CD4-positive, alpha-beta T cell (primary cell): ENCODE results near the gene ELAC1. TPM values are rescaled to one million over a fixed set of nuclear protein-coding genes. Genes with fewer than 3 reads are reported as not detected.

Source experiments
- ATAC-seq: fragments of 200-7000 bp; cut with Tn5 transposase; one replicate; pipeline ENCODE4 v1.10.0; 2022; ENCODE audit warnings: mild to moderate bottlenecking; ENCODE audit not compliant: poor library complexity
- CTCF ChIA-PET: fragments of 350-600 bp; sonication (Branson Sonifier 250); formaldehyde crosslinking; loops from one replicate; lab custom pipeline; 2021; ENCODE audit warnings: antibody characterized with exemption, inconsistent platforms; lab: Charles Lee
- POLR2A ChIA-PET: fragments of 350-600 bp; sonication (Branson Sonifier 250); formaldehyde crosslinking; loops from one replicate; lab custom pipeline; 2021; ENCODE audit warnings: antibody characterized with exemption, inconsistent platforms; lab: Charles Lee
- DNase-seq, 14 experiments: peaks; one replicate each; pipeline ENCODE4 v3.0.0-alpha.2; 2013 to 2020; ENCODE audit warnings: mixed read lengths in 2 of 14
- H3K27ac ChIP-seq, 2 donors: one replicate each; pipeline versions ENCODE4 v1.5.1 to v1.7.0; 2013; ENCODE audit warnings: low read length in 2 of 2, low read depth in 1 of 2, mild to moderate bottlenecking in 1 of 2
- H3K27me3 ChIP-seq, 2 experiments: 1 replicate in 1 of 2; 2 replicates in 1 of 2; pipeline versions ENCODE4 v1.6.1 to v1.7.0; 2013; ENCODE audit warnings: low read length in 2 of 2, control low read depth in 1 of 2, mild to moderate bottlenecking in 1 of 2, moderate library complexity in 1 of 2; ENCODE audit not compliant: insufficient read depth in 2 of 2, control insufficient read depth in 1 of 2
- H3K36me3 ChIP-seq: one replicate; pipeline ENCODE4 v1.6.1; 2013; ENCODE audit warnings: low read length, control low read depth; ENCODE audit not compliant: insufficient read depth
- H3K4me1 ChIP-seq: one replicate; pipeline ENCODE4 v1.6.1; 2013; ENCODE audit warnings: low read length, control low read depth; ENCODE audit not compliant: insufficient read depth
- H3K4me3 ChIP-seq: one replicate; pipeline ENCODE4 v1.5.1; 2013; ENCODE audit warnings: mild to moderate bottlenecking, low read length, moderate library complexity
- H3K9me3 ChIP-seq, 2 experiments: 1 replicate in 1 of 2; 2 replicates in 1 of 2; pipeline versions ENCODE4 v1.6.1 to v1.7.0; 2013; ENCODE audit warnings: low read length in 2 of 2, mild to moderate bottlenecking in 2 of 2, control low read depth in 1 of 2, moderate library complexity in 1 of 2; ENCODE audit not compliant: control insufficient read depth in 1 of 2, insufficient read depth in 1 of 2
- H3K27ac Mint-ChIP-seq: one replicate; pipeline ENCODE4 v1.8.0; 2020; ENCODE audit warnings: mixed read lengths
- H3K27me3 Mint-ChIP-seq: one replicate; pipeline ENCODE4 v1.8.0; 2021; ENCODE audit warnings: mixed read lengths
- H3K36me3 Mint-ChIP-seq: one replicate; pipeline ENCODE4 v1.8.0; 2021; ENCODE audit warnings: low read depth, mixed read lengths
- H3K4me1 Mint-ChIP-seq: one replicate; pipeline ENCODE4 v1.8.0; 2021; ENCODE audit warnings: low read depth, mixed read lengths
- H3K4me3 Mint-ChIP-seq: one replicate; pipeline ENCODE4 v1.8.0; 2020; ENCODE audit warnings: mild to moderate bottlenecking, mixed read lengths
- H3K9me3 Mint-ChIP-seq: one replicate; pipeline ENCODE4 v1.8.0; 2020; ENCODE audit warnings: mixed read lengths
- CTCF ChIP-seq: fragments of 200-600 bp; IDR thresholded peaks from one replicate; pipeline ENCODE4 v1.8.0; 2022; ENCODE audit warnings: antibody characterized with exemption, mild to moderate bottlenecking
- intact Hi-C, 2 experiments: fragments of 100-400 bp; cut with DNase I in 1 of 2; cut with micrococcal nuclease in 1 of 2; formaldehyde crosslinking; loops; one replicate each; pipeline versions ENCODE4 v1.15.1 to v1.9.0; 2023 to 2025; cut with DNase I, micrococcal nuclease
- total RNA-seq, 174 experiments: library from RNA in 2 of 174; stranded (reverse) in 2 of 174; gene quantifications; one replicate each; pipeline ENCODE4 v1.2.3 and lab custom pipeline; 2021 to 2026

The ELAC1 gene
- total RNA-seq, 2 experiments from 2014 or later = 3.0 to 4.6 TPM

GRCh38 chr18:50947899-50948298 is 19.9 kb upstream of the ELAC1 start:
- Mint-ChIP-seq H3K27ac (no peak overlapping the region), H3K4me3 (no peak overlapping the region), H3K4me1 (no peaks in the 10 kb centered on the region), H3K27me3 (no peaks in the 10 kb centered on the region), H3K36me3 (peaks cover 38% of the 10 kb centered on the region), H3K9me3 (no peaks in the 10 kb centered on the region)
- no peak for ATAC-seq
- TF ChIP-seq CTCF = no peak
- Histone ChIP-seq H3K9me3 (no peaks in the 10 kb centered on the region), H3K27ac (no peak overlapping the region), H3K27me3 (no peaks in the 10 kb centered on the region), H3K4me3 (no peak overlapping the region), H3K4me1 (no peaks in the 10 kb centered on the region), H3K36me3 (peaks cover 6% of the 10 kb centered on the region)
- POLR2A ChIA-PET = no interaction called here
- CTCF ChIA-PET = interaction anchor here (1.0 kb wide), 1 partner anchor 91 kb away, joined by 3 read pairs; no protein-coding TSS in a partner anchor
- intact Hi-C loops = no loop called here
- no peak for DNase-seq

- DNase-seq (no peak), ATAC-seq (no peak)
- Mint-ChIP-seq H3K9me3 (no peaks in the 10 kb centered on the region), H3K4me3 (no peak overlapping the region), H3K27me3 (no peaks in the 10 kb centered on the region), H3K27ac (no peak overlapping the region), H3K36me3 (peaks cover 29% of the 10 kb centered on the region), H3K4me1 (no peaks in the 10 kb centered on the region)
- Histone ChIP-seq H3K36me3 (peaks cover 5% of the 10 kb centered on the region), H3K4me1 (no peaks in the 10 kb centered on the region), H3K27me3 (no peaks in the 10 kb centered on the region), H3K9me3 (no peaks in the 10 kb centered on the region), H3K4me3 (no peak overlapping the region), H3K27ac (no peak overlapping the region)
- CTCF ChIA-PET = no interaction called here
- TF ChIP-seq CTCF = no peak
- intact Hi-C loops = no loop called here
- POLR2A ChIA-PET = interaction anchor here (1.6 kb wide), 1 partner anchor 81 kb away, joined by 4 read pairs; the partner anchor contains the start of gene SMAD4
These were observed 18.7 kb upstream of the ELAC1 start for GRCh38 chr18:50949185-50949584.

GRCh38 chr18:50950626-50951025 is 17.2 kb upstream of the ELAC1 start:
- no peaks in the 10 kb centered on the region for H3K9me3 Mint-ChIP-seq
- no peak overlapping the region for H3K27ac Mint-ChIP-seq
- CTCF ChIA-PET = no interaction called here
- Histone ChIP-seq H3K4me3 (no peak overlapping the region), H3K9me3 (no peaks in the 10 kb centered on the region), H3K36me3 (no peaks in the 10 kb centered on the region), H3K27me3 (no peaks in the 10 kb centered on the region), H3K27ac (no peak overlapping the region), H3K4me1 (no peaks in the 10 kb centered on the region)
- no peaks in the 10 kb centered on the region for H3K27me3 Mint-ChIP-seq
- H3K36me3 Mint-ChIP-seq = peaks cover 18% of the 10 kb centered on the region
- no peak for TF ChIP-seq CTCF
- intact Hi-C loops = no loop called here
- H3K4me3 Mint-ChIP-seq = no peak overlapping the region
- DNase-seq = no peak
- POLR2A ChIA-PET = interaction anchor here (1.6 kb wide), 1 partner anchor 80 kb away, joined by 4 read pairs; the partner anchor contains the start of gene SMAD4
- H3K4me1 Mint-ChIP-seq = no peaks in the 10 kb centered on the region
- ATAC-seq = no peak
